B cell (primary cell): ENCODE results near the gene TTYH3. TPM values are rescaled to one million over a fixed set of nuclear protein-coding genes. Genes with fewer than 3 reads are reported as not detected.

Experiments
- ATAC-seq: fragments of 200-7000 bp; cut with Tn5 transposase; one replicate; pipeline ENCODE4 v1.10.0; 2021; ENCODE audit warnings: low read depth, mild to moderate bottlenecking, moderate number of reproducible peaks, moderate library complexity
- CTCF ChIA-PET: fragments of 350-600 bp; sonication (Branson Sonifier 250); formaldehyde crosslinking; loops from one replicate; lab custom pipeline; 2021; ENCODE audit warnings: antibody characterized with exemption, inconsistent platforms; lab: Charles Lee
- POLR2A ChIA-PET: fragments of 350-600 bp; sonication (Branson Sonifier 250); formaldehyde crosslinking; loops from one replicate; lab custom pipeline; 2021; ENCODE audit warnings: antibody characterized with exemption; lab: Charles Lee
- DNase-seq: peaks from one replicate; pipeline ENCODE4 v3.0.0; 2013
- H2AFZ ChIP-seq: 2 replicates; pipeline ENCODE4 v1.6.1; 2012; ENCODE audit warnings: mild to moderate bottlenecking, low read depth, low read length; ENCODE audit not compliant: insufficient read depth, poor library complexity, severe bottlenecking
- H3K27ac ChIP-seq, 2 donors: 1 replicate in 1 of 2; 2 replicates in 1 of 2; pipeline ENCODE4 v1.5.1; 2012 to 2013; ENCODE audit warnings: low read length in 2 of 2, mild to moderate bottlenecking in 2 of 2, moderate library complexity in 1 of 2
- H3K27me3 ChIP-seq, 4 experiments: fragments of 200-600 bp in 1 of 4; sonication (generic) in 1 of 4; replicated peaks in 1 of 4; 1 replicate in 2 of 4; 2 replicates in 2 of 4; pipeline versions ENCODE4 v1.6.1 to v1.7.0; 2013 to 2016; ENCODE audit warnings: low read length in 3 of 4, mild to moderate bottlenecking in 2 of 4, mixed read lengths in 1 of 4, moderate library complexity in 1 of 4; ENCODE audit not compliant: insufficient read depth in 4 of 4, control insufficient read depth in 3 of 4; ENCODE audit errors: control extremely low read depth in 1 of 4
- H3K36me3 ChIP-seq, 2 experiments: replicated peaks in 1 of 2; 1 replicate in 1 of 2; 2 replicates in 1 of 2; pipeline versions ENCODE4 v1.6.1 to v1.7.1; 2013; ENCODE audit warnings: low read length in 1 of 2; ENCODE audit not compliant: insufficient read depth in 2 of 2, control insufficient read depth in 1 of 2; ENCODE audit errors: control extremely low read depth in 1 of 2, extremely low read depth in 1 of 2
- H3K4me1 ChIP-seq, 2 donors: fragments of 200-600 bp in 1 of 2; sonication (generic) in 1 of 2; 1 replicate in 1 of 2; 2 replicates in 1 of 2; pipeline versions ENCODE4 v1.5.1 to v1.6.1; 2013 to 2017; ENCODE audit warnings: low read length in 2 of 2; ENCODE audit not compliant: control insufficient read depth in 2 of 2, insufficient read depth in 2 of 2
- H3K4me2 ChIP-seq: replicated peaks from 2 replicates; pipeline ENCODE3; 2012; ENCODE audit warnings: mild to moderate bottlenecking, low read depth, low read length; ENCODE audit not compliant: poor library complexity, severe bottlenecking
- H3K4me3 ChIP-seq, 5 experiments: fragments of 200-600 bp in 1 of 5; sonication (generic) in 1 of 5; 1 replicate in 3 of 5; 2 replicates in 2 of 5; pipeline versions ENCODE4 v1.5.1 to v1.7.0; 2011 to 2016; ENCODE audit warnings: low read length in 4 of 5, mild to moderate bottlenecking in 4 of 5, low read depth in 2 of 5, control low read depth in 1 of 5, moderate library complexity in 1 of 5; ENCODE audit not compliant: insufficient read depth in 1 of 5; ENCODE audit errors: control extremely low read depth in 1 of 5, extremely low read depth in 1 of 5
- H3K79me2 ChIP-seq: fragments of 200-600 bp; sonication (generic); one replicate; pipeline ENCODE4 v1.6.0; 2016; ENCODE audit warnings: low read length; ENCODE audit not compliant: control insufficient read depth, insufficient read depth
- H3K9ac ChIP-seq: fragments of 200-600 bp; sonication (generic); 2 replicates; pipeline ENCODE4 v1.6.1; 2017; ENCODE audit warnings: mild to moderate bottlenecking, low read length, moderate library complexity
- H3K9me3 ChIP-seq, 3 donors: one replicate each; pipeline versions ENCODE4 v1.6.1 to v1.7.1; 2013; ENCODE audit warnings: low read length in 2 of 3; ENCODE audit not compliant: control insufficient read depth in 2 of 3, insufficient read depth in 1 of 3; ENCODE audit errors: control extremely low read depth in 1 of 3
- H4K20me1 ChIP-seq: 2 replicates; pipeline ENCODE4 v1.6.0; 2012; ENCODE audit warnings: mild to moderate bottlenecking, low read length; ENCODE audit not compliant: insufficient read depth, control insufficient read depth, poor library complexity, severe bottlenecking
- H3K27ac Mint-ChIP-seq: one replicate; pipeline ENCODE4 v1.8.0; 2021; ENCODE audit warnings: mixed read lengths
- H3K27me3 Mint-ChIP-seq: one replicate; pipeline ENCODE4 v1.8.0; 2021; ENCODE audit warnings: mixed read lengths
- H3K4me1 Mint-ChIP-seq: one replicate; pipeline ENCODE4 v1.8.0; 2021; ENCODE audit warnings: mixed read lengths
- H3K4me3 Mint-ChIP-seq: one replicate; pipeline ENCODE4 v1.8.0; 2021; ENCODE audit warnings: mixed read lengths
- H3K9me3 Mint-ChIP-seq: one replicate; pipeline ENCODE4 v1.8.0; 2022; ENCODE audit warnings: mixed read lengths; ENCODE audit not compliant: insufficient read depth
- CTCF ChIP-seq: fragments of 200-600 bp; IDR thresholded peaks from one replicate; pipeline ENCODE4 v1.8.0; 2022; ENCODE audit warnings: antibody characterized with exemption, mild to moderate bottlenecking
- EZH2 ChIP-seq: IDR thresholded peaks from 2 replicates; pipeline ENCODE4 v1.6.1; 2012; ENCODE audit warnings: borderline replicate concordance, low read depth, mild to moderate bottlenecking, moderate library complexity, low read length; ENCODE audit not compliant: insufficient read depth, poor library complexity, severe bottlenecking
- WGBS: methylation state at CpG from one replicate; pipeline ENCODE4 v1.1.5; 2013; ENCODE audit warnings: missing lambda C conversion rate; ENCODE audit not compliant: insufficient coverage; 5-methylcytosine and 5-hydroxymethylcytosine counted together
- intact Hi-C: fragments of 100-400 bp; cut with micrococcal nuclease; formaldehyde crosslinking; loops from one replicate; pipeline ENCODE4 v1.10.0; 2022
- polyA plus RNA-seq: library from polyadenylated mRNA; depleted of rRNA; stranded (reverse); fragments of >200 nt; gene quantifications from 2 replicates; pipeline ENCODE4 v1.2.3, GENCODE V29; 2012
- total RNA-seq, 2 donors: library from RNA; stranded (reverse); fragments of 120-200 nt in 1 of 2; gene quantifications; 1 replicate in 1 of 2; 2 replicates in 1 of 2; pipeline versions ENCODE4 v1.2.3 to v1.2.4, GENCODE V29; 2013 to 2022

The TTYH3 gene
- total and polyA plus RNA-seq, 2 donors (not counting 1 experiment from before 2014, with no cell fraction given) = 8.4 to 48.6 TPM

GRCh38 chr7:2610466-2610865, 21.3 kb upstream of the TTYH3 start:
- H3K27me3 Mint-ChIP-seq = no peaks in the 10 kb centered on the region
- Histone ChIP-seq H2AFZ (no peak overlapping the region), H3K4me3 (no peak overlapping the region), H3K27me3 (no peaks in the 10 kb centered on the region), H3K4me1 (peaks cover 16 to 30% of the 10 kb centered on the region in 2 donors), H3K9me3 (no peaks in the 10 kb centered on the region), H3K79me2 (no peaks in the 10 kb centered on the region), H3K9ac (no peak overlapping the region), H3K27ac (no peak overlapping the region), H3K36me3 (no peaks in the 10 kb centered on the region), H3K4me2 (no peak overlapping the region), H4K20me1 (no peaks in the 10 kb centered on the region)
- H3K4me3 Mint-ChIP-seq = no peak overlapping the region
- DNase-seq (no peak), ATAC-seq (no peak)
- WGBS = 96% methylated on average over 13 of the region's 14 CpGs
- ChIA-PET CTCF (interaction anchor here (1.1 to 2.1 kb wide), 2 partner anchors 35 to 71 kb away, joined by 4 to 6 read pairs; no protein-coding TSS in a partner anchor), POLR2A (interaction anchor here (0.6 kb wide), 1 partner anchor 80 kb away, joined by 3 read pairs; no protein-coding TSS in a partner anchor)
- peaks cover 33% of the 10 kb centered on the region for H3K4me1 Mint-ChIP-seq
- H3K9me3 Mint-ChIP-seq = no peaks in the 10 kb centered on the region
- no peak for TF ChIP-seq EZH2
- no peak for TF ChIP-seq CTCF
- no peak overlapping the region for H3K27ac Mint-ChIP-seq
- intact Hi-C loops = no loop called here

GRCh38 chr7:2610898-2611297, 20.9 kb upstream of the TTYH3 start:
- intact Hi-C loops = no loop called here
- POLR2A ChIA-PET = interaction anchor here (0.6 kb wide), 1 partner anchor 79 kb away, joined by 3 read pairs; no protein-coding TSS in a partner anchor

More at GRCh38 chr7:2610898-2611297, 20.9 kb upstream of the TTYH3 start:
- TF ChIP-seq CTCF (no peak), EZH2 (no peak)
- DNase-seq = no peak
- Histone ChIP-seq H2AFZ (no peak overlapping the region), H3K36me3 (no peaks in the 10 kb centered on the region), H3K79me2 (no peaks in the 10 kb centered on the region), H4K20me1 (no peaks in the 10 kb centered on the region), H3K4me3 (no peak overlapping the region), H3K9me3 (no peaks in the 10 kb centered on the region), H3K27ac (no peak overlapping the region), H3K4me1 (peaks cover 16 to 30% of the 10 kb centered on the region in 2 donors), H3K27me3 (no peaks in the 10 kb centered on the region), H3K4me2 (no peak overlapping the region), H3K9ac (no peak overlapping the region)
- H3K27ac Mint-ChIP-seq = no peak overlapping the region
- H3K4me3 Mint-ChIP-seq = no peak overlapping the region
- ATAC-seq = no peak
- WGBS = 91% methylated on average over 14 of the region's 14 CpGs
- CTCF ChIA-PET = interaction anchor here (1.1 kb wide), 2 partner anchors 71 to 142 kb away, joined by 4 read pairs; no protein-coding TSS in a partner anchor
- no peaks in the 10 kb centered on the region for H3K9me3 Mint-ChIP-seq
- no peaks in the 10 kb centered on the region for H3K27me3 Mint-ChIP-seq
- H3K4me1 Mint-ChIP-seq = peaks cover 33% of the 10 kb centered on the region
